NCI-H146 (cell line): ENCODE measurements around the gene GNGT1.
"Not testable (repeated sequence)": the region's sequence is repeated elsewhere in the genome, so short reads cannot be mapped to it uniquely, and the experiment has no call there.

Experiments
- DNase-seq: peaks from one replicate; lab custom pipeline; 2025; lab: John Stamatoyannopoulos, UW

Gene GNGT1

DNA sequence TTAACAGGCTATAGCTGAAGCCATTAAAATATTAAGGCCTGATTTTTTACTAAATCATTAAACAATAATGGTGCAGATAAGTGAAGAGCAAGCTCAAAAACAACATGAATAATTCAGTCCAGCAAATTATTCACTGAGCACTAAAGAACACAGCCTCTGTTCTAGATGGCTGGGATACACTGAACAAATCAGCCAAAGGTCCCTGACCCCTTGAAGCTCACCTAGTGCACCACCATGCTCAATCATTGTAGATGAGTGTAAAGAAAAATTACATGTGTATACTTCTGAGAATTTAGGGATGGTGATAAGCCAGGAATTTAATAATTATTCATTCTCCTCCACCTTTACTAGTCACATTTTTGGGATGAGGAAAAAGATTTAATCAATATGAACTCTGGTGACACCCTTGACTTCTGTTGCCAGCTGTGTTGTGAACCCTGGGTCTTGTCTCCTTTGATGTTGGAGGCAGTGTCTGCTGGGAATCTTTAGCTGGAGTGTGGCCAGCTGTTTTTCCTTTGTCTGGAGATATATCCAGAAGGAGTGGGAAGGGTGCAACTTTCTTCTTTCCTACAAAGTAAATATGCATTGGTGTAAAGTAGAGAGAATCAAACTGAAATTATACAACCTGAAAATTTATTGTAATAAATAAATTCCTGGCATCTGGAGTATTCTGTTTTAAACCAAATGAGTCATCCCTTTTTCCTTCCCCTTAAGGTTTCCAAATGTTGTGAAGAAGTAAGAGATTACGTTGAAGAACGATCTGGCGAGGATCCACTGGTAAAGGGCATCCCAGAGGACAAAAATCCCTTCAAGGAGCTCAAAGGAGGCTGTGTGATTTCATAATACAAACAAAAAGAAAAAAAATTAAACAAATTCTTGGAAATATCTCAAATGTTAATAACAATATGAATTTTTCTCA is 4.0 kb downstream of the GNGT1 start:
- DNase-seq: no peak

- not testable (repeated sequence) for DNase-seq
Measured at GRCh38 chr7:93911242-93911641, 4.9 kb downstream of the GNGT1 start.

GRCh38 chr7:93911661-93912060 is 5.3 kb downstream of the GNGT1 start:
- not testable (repeated sequence) for DNase-seq

GRCh38 chr7:93913197-93913596 is 6.8 kb downstream of the GNGT1 start:
- DNase-seq: no peak

GRCh38 chr7:93914581-93915066 is 8.3 kb downstream of the GNGT1 start:
- no peak for DNase-seq

DNA sequence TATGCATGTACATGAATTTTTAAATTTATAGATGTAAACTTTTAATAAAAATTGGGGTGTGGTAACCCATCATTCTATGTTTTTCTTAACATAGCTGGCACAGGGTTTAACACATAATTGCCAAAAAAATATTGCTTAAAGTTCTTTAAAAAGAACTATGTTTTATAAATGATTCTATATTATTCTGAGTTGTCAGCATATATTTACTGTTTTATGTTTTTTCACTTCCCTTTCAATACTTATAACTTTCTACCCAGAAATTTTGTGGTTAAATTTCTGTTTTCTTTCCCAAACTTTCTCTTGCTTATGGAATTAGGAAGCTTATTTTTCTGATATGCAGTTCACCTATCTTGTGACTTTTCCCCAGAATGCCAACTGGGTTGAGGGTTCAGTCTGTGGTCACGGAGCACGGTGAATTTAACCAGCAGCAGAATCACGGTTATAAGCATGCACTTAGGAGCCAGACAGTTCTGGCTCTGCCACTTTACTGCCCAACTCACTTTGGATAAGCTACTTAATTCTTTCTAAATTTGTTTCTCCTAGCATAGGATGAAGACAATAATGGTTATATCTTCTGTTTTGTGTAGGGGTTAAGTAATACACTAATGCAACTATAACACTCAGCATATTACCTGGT is 9.0 kb downstream of the GNGT1 start:
- DNase-seq: not testable (repeated sequence)

- DNase-seq: not testable (repeated sequence)
Measured at GRCh38 chr7:93915888-93916287, 9.5 kb downstream of the GNGT1 start.

DNA sequence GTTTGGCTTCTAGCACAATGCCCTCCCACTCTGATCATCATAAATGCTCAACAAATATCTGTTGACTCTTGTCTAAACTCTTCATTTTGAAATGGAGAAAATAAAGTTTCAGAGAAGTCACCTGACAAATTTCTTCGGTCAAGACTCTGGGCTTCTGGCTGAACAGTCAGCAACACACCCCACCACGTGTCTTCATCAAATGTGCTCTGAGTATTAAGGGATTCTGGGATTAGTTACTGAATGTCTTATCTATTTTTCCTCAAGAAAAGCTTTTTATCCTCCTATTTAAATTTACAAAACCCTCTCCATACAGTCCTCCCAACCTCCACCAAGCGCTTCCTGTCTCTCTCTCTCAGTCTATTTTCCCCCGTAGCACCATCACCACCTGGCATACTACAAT is 9.9 kb downstream of the GNGT1 start:
- DNase-seq: not testable (repeated sequence)

DNA sequence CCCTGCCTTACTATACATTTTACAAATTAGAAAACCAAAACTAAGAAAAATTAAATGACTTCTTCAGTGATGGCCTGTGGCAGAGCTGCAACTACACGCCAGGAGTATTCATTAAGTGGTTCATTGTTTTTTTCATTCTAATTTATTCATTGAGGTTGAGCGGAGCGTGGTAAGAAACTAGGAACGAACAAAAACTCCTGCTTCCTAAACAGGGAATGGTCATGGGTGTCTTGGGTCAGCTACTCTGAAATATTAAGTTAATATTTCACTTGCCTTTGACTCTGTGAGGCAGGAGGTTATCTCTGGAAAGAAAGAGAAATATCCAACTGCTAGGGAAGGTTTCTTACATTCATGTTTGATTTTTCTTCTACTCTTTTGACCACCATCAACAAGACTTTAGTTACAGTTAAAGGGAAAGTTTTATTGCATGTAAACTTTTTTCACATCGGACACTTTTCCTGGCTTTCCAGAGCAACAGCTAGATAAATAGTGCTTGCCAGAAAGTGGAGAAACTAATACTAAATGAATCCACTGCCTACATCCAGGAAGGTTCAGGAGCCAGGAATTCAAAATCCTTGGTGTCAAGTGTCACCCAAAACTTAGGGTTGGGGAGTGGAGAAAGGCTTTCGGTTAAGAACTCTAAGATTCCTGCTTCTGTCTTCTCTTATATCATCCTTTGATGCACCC is 14.3 kb downstream of the GNGT1 start:
- DNase-seq: no peak

DNA sequence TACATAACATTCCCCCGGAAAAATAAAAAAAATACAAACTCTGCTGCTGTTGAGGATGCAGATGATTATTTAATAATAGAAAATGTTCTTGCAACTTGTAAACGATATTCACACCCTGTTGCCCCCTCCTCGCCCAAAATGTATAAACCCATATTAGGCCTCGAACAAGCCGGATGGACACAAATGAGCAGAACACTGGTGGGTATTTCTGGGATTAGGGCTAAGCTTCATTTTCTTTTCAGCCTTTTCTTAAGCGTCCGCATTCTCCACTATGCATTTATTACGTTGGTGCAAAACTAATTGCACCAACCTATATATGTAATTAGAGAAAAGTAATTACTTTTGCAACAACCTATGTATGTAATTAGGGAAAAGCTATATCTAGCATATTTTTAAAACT is 14.8 kb downstream of the GNGT1 start:
- DNase-seq: no peak

DNA sequence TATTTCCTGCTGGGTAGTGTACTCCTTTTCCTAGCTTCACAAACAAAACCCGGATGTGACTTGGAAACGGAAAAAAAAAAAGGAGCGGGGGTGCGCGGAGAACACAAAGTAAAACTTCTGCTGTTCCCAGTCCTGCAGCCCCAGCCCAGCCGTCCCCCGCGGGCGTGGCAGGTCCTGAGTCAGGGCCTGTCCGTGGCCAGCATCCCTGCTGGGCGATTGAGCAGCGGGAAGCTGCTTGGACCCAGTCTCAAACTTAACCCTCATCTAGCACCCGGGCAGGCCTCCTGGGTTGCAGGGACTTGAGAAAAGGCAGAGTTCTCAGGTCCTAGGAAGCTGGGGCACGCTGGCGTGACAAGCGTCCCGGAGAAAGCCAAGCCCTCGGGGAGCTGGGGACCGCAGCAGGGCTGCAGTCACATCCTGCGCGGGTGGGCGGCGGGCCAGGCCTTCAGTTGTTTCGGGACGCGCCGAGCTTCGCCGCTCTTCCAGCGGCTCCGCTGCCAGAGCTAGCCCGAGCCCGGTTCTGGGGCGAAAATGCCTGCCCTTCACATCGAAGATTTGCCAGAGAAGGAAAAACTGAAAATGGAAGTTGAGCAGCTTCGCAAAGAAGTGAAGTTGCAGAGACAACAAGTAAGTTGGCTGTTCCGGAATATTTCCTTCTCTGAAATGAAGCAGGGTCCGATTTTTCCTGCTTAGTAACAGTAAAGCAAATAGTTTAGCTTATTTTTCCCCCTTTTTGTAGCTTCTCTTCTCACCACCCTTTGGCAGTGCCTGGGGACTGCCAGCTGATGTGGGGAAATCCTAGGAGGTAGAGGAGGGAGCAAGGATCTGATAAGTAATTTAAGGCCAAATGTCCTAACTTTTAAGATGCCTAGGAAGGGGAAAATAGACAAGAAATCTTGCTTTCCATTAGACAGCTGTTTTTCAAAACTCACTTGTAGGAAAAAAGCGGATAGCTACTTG is 15.5 kb downstream of the GNGT1 start, which contains the start of gene GNG11:
Gene GNG11, plus strand, starts transcription at position 129 of the 960 bp plus-strand sequence. Its CDS starts 403 bp downstream, at position 532.
- peak; percentile 54 for DNase-seq

DNA sequence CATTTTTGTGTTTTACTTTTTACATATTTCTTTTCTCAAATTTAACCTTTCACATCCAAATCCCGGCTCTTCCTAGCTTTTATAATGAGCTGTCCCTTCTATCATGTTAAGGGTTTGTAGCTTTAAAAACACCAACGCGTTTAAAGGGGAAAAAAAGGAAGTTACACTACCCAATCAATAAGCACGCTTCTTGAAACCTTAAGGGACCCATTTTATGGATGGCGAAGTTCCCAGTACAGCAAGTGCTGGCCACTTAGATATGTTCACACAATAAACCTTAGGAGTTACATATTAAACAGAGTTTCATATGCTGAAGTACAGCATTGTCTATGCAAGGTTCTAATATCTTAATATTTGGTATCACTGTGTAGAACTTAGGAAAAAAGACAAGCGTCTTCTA is 16.9 kb downstream of the GNGT1 start:
- no peak for DNase-seq

DNA sequence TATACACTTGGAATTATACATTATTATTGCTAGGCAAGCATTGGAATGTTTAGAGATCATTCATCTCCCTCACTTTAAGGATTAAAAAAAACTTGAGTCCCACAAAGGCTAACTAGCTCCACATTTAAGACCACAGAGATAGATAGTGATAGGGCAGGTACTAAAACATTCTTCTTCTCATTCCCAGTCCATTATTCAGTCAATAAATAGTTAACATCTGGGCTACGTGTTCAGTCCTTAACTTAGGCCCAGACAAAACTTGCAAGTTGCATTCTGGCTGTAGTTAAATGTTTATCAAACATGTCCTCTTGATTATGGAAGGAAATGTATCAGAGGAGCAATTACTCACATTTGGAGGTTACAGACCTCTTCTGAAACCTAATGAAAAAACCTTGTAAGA is 17.6 kb downstream of the GNGT1 start:
- no peak for DNase-seq

- DNase-seq: no peak
Measured at GRCh38 chr7:93926800-93927199, 20.4 kb downstream of the GNGT1 start.

DNA sequence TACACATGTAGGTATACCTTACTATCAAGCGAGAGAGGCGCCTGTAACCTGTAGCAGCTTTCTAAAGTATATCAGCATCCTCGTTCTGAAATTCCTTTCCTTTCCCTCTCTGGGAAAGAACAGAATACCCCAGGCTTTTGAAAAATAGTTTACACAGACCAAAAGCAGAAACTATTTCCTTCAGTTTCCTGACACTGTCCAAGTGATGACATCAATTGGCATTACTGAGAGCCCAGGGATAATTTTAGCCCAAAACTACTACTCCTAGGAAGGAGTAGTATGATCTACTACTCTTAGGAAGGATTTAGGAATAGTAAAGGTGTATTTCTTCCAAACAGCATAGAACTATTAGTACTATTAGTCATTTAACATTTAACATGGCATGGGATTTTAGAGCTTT is 21.2 kb downstream of the GNGT1 start:
- DNase-seq: no peak

- no peak for DNase-seq
Measured at GRCh38 chr7:93931655-93932054, 25.3 kb downstream of the GNGT1 start.

GRCh38 chr7:93933156-93933555 is 26.8 kb downstream of the GNGT1 start:
- DNase-seq: no peak

DNA sequence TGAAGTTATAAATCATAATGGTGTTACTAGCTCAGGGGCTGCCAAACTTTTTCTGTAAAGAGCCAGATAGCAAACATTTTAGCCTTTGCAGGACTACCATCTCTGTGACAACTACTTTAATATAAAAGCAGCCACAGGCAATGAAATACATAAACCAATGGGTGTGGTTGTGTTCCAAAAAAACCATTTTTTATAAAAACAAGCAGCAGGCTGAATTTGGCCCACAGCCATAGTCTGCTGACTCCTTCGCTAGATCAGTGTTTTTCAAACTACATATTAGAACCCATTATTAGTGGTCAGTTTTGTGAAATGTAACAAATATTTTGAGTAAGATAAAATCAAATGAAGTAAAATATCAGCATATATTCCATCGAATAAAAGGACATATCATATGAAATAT is 28.7 kb downstream of the GNGT1 start:
- no peak for DNase-seq

DNA sequence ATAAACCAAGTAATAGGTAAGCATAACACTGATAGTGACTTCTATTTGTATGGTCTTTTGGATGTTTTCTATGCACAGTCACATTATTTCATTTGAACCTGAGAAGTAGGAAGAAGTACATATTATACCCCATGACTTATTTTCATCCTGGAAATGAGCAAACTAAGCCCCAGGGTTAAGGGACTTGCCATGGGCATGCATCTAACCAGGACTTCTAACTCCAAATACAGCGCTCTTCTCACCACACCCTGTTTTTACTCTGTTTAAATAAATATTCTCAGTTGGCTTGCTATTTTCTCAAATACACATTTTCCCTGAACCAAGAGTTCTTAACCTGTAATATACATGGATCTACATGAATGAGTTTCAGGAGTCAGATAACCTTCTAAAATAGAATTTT is 31.5 kb downstream of the GNGT1 start:
- no peak for DNase-seq

GRCh38 chr7:93938293-93938692 is 31.9 kb downstream of the GNGT1 start:
- no peak for DNase-seq

DNA sequence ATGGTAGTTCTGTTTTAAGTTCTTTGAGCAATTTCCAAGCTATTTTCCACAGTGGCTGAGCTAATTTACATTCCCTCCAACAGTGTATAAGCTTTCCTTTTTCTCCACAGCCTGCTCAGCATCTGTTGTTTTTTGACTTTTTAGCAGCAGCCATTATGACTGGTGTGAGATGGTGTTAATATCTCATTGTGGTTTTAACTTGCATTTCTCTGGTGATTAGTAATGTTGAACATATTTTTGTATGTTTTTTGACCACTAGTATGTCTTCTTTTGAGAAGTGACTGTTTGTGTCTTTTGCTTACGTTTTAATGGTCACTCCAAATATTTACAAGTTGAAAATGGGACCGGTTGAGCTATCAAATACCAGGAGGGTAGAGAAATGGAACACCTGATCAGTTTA is 35.6 kb downstream of the GNGT1 start:
- no peak for DNase-seq
